HEK293T (cell line): ENCODE measurements around the gene SVIL.

Experiments used
- FOXA1 ChIP-seq: fragments of 450-650 bp; IDR thresholded peaks from 2 replicates; pipeline ENCODE4 v1.6.1; 2016; ENCODE audit warnings: mild to moderate bottlenecking
- L3MBTL2 ChIP-seq: fragments of 450-650 bp; conservative IDR thresholded peaks from 2 replicates; pipeline ENCODE4 v1.6.1; 2016; ENCODE audit warnings: mild to moderate bottlenecking

DNA sequence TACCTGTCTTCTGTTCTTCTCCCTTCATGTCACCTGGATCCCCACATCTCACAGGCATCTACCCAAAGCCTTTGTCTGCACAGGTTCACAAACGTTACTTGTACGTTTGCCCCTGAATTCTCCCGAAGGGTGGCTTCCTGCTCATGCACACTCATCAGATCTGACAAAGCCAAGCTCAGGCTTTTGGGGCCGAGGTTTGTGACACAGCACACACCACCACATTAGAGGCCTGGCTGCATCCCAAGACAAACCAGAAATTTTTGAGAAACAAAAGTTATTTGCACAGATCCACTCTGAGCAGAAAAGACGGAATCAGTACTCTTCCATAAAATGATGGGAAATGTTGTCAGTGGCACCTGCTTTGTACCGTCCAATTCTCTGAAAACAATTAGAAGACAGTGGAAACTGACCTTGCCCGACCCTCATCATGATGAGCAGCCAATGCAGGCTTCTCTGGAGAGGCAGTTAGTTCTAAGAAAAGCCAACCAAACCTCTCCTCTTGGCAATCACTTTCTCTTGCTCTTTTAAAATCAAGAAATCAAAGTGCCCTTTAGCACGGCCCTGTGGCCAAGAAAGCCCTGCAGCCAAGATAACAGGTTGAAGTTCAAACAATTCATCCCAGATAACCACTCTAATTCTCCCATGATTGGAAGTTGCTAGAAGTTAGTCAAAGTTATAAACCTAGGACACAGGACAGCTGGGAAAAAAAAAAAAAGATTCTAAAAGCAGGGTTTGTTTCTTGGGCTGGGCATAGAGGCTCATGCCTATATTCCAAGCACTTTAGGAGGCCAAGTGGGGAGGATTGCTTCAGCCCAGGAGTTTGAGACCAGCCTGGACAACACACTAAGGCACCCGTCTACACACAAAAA is 13.6 kb upstream of the SVIL start:
- no peak for TF ChIP-seq L3MBTL2
- TF ChIP-seq FOXA1 = no peak
